GM19467 (cell line): Measurements from ENCODE around the gene ZNF415.
A peak's percentile ranks its signal among the peaks of the same experiment; 100 is the strongest.
"Not testable (repeated sequence)": the region's sequence is repeated elsewhere in the genome, so short reads cannot be mapped to it uniquely, and the experiment has no call there.

Experiments
- ATAC-seq: cut with Tn5 transposase; IDR thresholded peaks from one replicate; pipeline ENCODE4 v1.9.1; 2021; ENCODE audit warnings: mild to moderate bottlenecking, moderate library complexity; ENCODE audit not compliant: unreplicated experiment

ZNF415 gene

DNA sequence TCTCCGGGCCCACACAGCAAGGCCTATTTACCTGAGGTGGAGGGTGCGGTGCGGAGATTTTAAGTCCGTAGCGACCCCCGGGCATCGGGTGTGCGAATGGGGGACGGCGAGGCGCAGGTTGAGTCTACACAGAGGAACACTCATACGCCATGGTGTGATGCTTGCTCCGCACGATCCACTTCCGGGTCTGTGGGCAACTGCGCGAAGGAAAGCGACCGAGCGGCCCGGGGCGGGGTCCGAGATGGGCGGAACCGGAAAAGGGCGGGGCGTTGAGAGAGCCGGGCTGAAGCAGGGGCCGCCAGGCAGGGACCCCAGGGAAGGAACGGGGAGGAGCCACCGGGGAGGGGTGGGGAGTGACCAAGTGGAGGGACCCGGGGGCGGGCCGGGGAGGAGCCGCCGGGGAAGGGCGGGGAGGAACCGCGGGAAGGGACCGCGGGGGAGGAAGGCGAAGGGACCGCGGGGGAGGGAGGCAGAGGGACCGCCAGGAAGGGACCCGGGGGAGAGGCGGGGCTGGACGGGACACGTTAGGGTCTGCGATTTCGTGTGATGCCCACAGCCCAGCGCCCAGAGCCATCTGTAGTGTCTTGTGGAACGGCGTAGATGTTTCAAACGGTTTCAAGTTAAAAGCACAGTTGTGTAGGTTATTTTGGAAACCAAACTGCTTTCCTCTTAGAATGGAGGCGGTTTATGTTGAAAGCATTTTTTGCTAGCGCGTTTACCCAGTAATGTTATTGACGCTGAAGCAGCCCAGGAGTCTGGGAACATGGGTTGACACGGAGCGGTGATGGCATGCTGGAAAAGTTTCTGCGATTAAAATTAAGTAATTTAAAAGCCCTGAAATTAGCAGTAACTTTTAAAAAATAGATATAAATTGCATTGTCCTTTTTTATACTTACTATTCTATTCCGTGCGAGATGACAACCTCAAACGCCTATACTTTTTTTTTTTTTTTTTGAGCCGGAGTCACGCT lies 29.2 kb downstream of the ZNF415 start, which contains the start of gene ZNF160:
Gene ZNF160 (minus strand): TSS at position 189 of the 970 bp plus-strand sequence. CDS start 17,146 bp downstream, outside the sequence.
- ATAC-seq: peak; percentile 93

DNA sequence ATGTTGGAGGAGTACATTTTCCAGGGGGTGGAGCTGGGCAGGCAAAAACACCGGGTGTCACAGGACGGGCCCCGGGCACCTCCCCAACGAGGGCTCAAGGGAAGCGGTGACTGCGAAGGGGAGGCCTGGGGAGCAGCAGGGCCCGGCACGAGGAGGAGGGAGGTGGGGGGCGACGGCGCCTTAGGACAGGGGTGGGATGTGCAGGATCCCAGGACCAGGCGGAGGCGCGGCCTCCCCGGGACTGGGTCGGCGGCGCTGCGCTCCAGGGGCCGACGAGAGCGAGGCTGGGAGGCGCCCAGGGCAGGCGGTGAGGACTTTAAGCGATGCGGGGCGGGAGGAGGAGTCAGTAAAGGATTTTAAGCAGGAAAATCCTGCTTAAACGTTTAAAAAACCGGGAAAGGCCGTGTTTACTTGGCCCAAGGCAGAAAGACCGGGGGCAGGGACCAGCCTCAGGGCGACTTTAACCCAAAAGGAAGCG lies 29.9 kb downstream of the ZNF415 start:
- peak; percentile 34 for ATAC-seq

DNA sequence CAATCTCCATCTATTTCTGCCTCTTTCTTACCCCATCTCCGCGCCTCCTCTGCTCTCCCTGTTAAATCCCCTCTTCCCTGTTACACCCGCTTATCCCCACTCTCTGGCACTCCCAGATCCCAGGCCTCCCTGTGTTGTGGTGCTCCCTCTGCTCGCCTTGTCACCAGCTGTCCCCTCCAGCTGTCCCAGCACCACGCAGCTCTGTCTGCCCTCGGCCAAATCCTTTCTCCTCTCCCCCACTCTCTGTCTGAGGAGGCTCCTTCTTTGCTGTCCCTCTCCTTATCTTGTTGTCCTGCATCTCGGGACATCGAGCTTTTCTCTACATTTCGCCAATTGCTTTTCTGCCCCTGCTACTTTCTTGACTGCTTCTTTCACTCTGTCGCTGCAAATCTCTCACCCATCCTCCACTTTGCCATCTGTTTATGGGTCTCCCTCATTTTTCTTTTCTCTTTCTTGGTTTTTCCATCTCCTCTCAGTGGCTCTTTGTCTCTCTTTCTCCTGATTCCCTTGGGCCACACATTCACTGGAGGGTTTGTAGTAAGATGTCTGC lies 30.4 kb downstream of the ZNF415 start:
- no peak for ATAC-seq

DNA sequence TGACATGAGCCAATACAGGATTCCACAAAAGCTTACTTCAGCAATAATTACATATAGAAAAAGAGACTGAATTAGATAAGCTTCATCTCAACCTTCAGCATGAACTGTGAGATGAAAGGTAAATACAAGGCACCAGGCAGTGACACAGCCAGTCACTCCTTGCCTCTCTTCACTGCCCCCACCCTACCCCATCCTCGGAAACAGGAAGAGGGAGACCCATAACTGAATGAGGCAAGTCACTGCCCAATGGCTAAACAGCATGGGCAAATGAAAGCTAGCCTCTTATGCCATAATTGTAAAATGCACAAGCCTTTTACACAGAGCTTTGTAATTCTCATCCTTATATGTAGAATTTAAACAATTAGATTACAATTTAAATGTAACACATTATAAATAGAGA lies 31.2 kb downstream of the ZNF415 start:
- no peak for ATAC-seq

- ATAC-seq: not testable (repeated sequence)
Observed at GRCh38 chr19:53098570-53098969, 34.1 kb downstream of the ZNF415 start.

DNA sequence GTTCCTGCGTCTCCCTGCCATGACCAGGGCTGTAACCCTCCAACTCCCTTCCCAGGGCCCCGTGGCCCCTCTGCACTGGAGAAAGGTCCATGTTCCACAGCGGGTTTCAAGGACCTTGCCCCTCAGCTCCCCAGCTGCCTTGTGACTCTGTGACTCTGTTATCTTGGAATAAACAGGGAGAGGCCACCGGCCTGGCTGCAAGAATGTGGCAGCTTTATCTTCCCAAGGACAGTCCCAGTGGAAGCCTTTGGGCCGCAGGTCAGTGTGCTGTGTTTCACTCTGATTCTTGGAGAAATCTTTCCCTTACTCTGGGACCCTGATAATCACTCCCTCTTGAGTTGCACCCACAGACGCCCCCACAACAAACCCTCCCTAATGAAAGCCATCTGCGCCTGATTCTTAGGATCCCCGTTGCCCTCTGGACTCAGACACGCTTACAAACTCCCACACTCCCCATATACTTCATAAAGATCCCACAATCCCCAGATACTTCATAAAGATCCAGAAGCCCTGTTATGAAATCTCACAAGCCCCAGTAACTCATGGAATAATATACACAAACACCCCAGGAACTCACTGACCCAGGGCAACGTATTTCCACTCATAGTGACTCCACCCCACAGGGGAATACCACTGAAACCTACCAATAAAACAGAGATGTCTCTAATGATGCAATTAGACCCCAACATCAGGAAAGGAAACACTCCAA lies 35.6 kb downstream of the ZNF415 start:
- ATAC-seq: not testable (repeated sequence)

GRCh38 chr19:53096579-53096978 lies 36.1 kb downstream of the ZNF415 start:
- ATAC-seq: not testable (repeated sequence)

GRCh38 chr19:53094754-53095575 lies 37.7 kb downstream of the ZNF415 start:
- ATAC-seq: no peak

DNA sequence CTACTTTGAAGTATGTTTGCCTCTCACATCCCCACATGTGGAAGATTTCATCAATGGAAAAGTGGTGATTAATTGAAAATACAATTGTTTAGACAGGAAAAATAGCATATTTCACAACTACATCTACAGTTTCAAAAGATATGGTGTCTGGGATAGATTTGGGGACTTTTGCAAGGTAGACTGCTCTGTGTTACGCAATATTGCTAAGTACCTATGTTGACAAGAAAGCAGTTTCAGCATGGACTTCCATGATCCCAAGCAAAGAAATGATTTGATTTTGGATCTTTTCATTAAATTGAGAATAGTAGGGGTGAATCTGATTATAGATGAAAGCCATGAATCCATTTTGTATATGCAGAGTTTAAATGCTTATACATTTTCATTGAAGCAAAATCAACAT lies 40.0 kb downstream of the ZNF415 start:
- no peak for ATAC-seq

DNA sequence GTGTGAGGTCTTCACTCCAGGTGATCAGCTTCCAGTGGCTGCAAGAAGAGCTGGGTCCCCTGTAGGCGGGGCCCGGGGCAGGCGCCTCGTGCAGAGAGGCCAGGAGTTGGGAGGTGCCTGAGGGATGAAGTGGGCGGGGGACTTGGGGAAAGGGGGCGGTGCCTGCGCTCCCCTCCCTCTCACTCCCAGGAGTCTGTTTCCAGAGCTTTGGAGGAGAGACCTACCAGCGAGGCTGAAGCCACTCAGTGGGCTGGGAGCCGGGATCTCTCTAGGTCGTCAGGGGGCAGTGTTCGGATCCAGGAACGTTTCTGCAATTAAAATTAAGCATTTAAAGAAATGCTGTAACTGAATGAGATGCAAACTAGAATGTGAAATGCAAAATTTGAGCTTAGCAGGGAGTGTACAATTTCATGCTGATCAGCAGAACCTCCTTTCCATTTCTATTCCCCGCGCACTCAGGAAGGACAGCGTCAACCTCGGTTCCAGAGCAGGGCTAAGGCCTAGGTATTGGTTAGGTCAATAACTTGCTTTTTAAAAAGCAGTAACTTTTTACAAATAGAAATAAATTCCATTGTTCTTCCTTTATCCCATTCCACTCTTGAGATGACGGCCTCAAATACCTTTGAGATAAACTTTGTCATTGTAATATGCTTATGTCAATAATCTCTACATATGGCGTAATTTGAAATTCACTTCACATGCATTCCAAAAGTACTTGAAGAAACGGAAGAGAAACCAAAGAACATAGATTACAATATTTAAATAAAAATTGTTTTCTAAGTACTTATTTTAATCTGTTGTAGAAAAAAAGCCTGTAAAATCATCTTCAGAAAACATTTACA lies 41.1 kb downstream of the ZNF415 start:
- no peak for ATAC-seq

DNA sequence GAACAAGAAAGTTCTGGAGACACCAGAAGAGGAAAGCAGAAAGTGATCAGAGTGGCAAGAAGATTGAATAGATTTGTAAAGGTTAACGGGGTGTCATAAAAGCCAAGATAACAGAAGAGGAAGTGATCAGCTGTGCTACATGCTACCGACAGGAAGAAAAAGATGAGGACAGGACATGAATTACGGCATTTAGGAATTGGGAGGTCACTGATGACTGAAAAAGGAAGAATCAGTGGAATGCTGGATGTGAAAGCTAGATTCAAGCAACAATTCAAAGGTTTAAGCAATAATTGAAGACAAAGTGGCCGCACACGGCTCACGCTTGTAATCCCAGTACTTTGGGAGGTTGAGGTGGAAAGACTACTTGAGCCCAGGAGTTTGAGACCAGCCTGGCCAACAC lies 44.6 kb downstream of the ZNF415 start:
- no peak for ATAC-seq

DNA sequence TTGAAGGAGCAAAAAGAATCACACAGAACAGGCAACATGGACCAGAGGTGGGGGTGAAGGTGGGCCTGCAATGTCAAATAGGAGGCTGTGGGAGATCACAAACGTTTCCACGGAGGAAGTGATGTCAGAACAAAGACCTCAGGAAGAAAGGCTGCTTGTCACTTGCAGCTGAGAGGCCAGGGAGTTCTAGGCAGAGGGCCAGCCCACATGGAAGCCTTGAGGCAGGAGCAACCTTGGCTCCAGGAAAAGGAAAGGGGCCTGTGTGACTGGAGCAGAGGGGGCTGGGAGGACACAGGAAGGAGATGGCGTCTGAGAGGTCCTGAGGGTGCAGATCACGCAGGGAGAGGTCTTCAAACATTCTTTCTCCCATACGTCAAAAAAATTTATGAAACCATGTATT lies 45.8 kb downstream of the ZNF415 start:
- ATAC-seq: no peak

GRCh38 chr19:53085496-53085895 lies 47.2 kb downstream of the ZNF415 start:
- ATAC-seq: no peak

DNA sequence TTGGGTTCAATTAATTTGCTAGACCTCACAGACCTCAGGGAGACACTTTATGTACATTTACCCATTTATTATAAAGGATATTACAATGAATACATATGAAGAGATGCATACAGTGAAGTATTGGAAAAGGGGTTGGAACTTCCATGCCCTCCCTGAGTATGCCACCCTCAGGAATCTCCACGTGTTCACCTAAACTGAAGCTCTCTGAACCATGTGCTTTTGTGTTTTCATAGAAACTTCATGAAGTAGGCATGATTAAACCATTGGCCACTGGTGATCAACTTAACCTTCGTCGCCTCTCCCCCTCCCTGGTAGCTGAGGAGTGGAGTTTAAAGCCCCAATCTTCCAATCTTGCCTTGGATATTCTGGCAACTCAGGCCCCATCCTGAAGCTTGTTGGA lies 49.8 kb downstream of the ZNF415 start:
- ATAC-seq: no peak

- no peak for ATAC-seq
Observed at GRCh38 chr19:53079313-53079924, 53.3 kb downstream of the ZNF415 start.

DNA sequence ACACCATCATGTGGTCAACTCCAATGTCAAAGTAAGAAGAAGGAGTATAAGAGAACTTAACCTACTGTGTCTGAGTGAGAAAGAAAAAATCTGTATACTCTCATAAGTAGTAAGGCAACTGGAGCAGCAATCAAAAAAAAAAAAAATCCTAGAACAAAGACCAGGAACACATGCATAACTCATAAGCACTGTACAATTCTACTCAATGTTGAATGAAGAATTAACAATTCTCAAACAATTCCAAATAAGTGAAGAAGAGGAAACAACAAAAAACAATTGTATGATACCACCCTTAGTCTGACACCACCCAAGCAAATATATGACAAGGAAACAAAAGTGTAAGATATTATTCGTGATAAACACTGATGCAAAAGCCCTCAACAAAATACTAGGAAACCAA lies 54.0 kb downstream of the ZNF415 start:
- ATAC-seq: no peak

DNA sequence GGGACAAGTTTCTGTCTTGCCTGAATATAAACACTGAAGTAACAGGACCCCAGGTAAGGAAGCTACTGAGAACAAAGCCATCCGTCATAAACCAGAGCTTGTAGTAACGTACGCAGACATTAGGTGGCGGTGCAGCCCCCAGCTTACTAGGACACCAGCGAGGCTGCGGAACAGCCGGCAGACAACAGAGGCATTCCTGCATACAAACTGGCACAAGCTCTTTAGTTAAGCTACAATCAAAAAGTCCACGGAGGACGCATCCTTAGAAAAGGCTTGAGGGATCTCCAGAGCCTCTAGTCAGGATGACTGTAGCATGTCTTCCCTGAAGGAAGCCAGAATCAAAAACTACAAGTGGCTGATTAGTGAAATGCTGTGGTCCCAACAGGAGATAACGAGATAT lies 55.7 kb downstream of the ZNF415 start:
- ATAC-seq: no peak

DNA sequence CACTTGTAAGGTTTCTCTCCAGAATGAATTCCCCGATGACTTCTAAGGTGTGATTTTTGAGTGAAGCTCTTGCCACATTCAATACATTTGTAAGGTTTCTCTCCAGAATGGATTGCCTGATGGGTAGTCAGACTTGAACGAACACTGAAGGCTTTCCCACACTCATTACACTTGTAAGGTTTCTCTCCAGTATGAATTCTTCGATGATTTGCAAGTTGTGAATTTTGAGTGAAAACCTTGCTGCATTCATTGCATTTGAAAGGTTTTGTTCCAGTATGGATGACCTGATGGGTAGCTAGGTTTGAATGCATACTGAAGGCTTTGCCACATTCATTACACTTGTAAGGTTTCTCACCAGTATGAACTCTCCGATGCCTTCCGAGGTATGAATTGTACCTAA lies 63.9 kb downstream of the ZNF415 start:
- ATAC-seq: no peak

DNA sequence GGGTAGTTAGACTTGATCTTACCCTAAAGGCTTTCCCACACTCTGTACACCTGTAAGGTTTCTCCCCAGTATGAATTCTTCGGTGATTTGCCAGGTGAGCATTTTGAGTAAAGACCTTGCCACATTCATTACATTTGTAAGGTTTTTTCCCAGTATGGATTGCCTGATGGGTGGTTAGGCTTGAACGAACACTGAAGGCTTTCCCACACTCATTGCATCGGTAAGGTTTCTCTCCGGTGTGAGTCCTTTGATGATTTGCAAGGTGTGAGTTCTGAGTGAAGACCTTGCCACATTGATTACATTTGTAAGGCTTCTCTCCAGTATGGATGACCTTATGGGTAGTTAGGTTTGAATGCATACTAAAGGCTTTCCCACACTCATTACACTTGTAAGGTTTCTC lies 64.5 kb downstream of the ZNF415 start:
- no peak for ATAC-seq
